A549 (cell line): ENCODE results near the gene MVB12B. TPM values are rescaled to one million over a fixed set of nuclear protein-coding genes. Genes with fewer than 3 reads are reported as not detected.

Experiments used
- ATAC-seq, 2 experiments: fragments of 200-7000 bp in 1 of 2; fragments of >200 bp in 1 of 2; cut with Nextera tagmentation in 1 of 2; cut with Tn5 transposase in 1 of 2; 3 replicates each; pipeline versions ENCODE4 v1.8.0 to v1.9.1; 2018 to 2020; ENCODE audit warnings: mild to moderate bottlenecking in 1 of 2, moderate library complexity in 1 of 2
- CTCF ChIA-PET: fragments of 300-600 bp; sonication (Branson Sonifier 250); formaldehyde crosslinking; extraction: SDS; loops from one replicate; lab custom pipeline; 2021; ENCODE audit warnings: antibody characterized with exemption, inconsistent platforms; lab: Yijun Ruan, JAX
- POLR2A ChIA-PET: fragments of 350-600 bp; formaldehyde crosslinking; extraction: SDS; loops from one replicate; lab custom pipeline; 2021; ENCODE audit warnings: antibody characterized with exemption, inconsistent platforms; lab: Yijun Ruan, JAX
- DNase-seq, 2 experiments: peaks; one replicate each; pipeline versions ENCODE4 v3.0.0 to v3.0.0-alpha.2; 2011 to 2016; ENCODE audit warnings: low read depth in 1 of 2, low spot score in 1 of 2
- FAIRE-seq: peaks from 2 replicates; lab custom pipeline; 2011; peaks lifted over from hg19 to GRCh38; lab: Jason Lieb, UNC
- H3K27ac ChIP-seq, 2 experiments: fragments of >200 bp; sonication (Bioruptor Twin); formaldehyde crosslinking; 3 replicates each; pipeline ENCODE4 v1.5.1; 2016 to 2017
- H3K4me1 ChIP-seq: fragments of >200 bp; sonication (Bioruptor Twin); formaldehyde crosslinking; 3 replicates; pipeline ENCODE4 v1.6.1; 2016
- H3K4me2 ChIP-seq: fragments of >200 bp; sonication (Bioruptor Twin); formaldehyde crosslinking; 3 replicates; pipeline ENCODE4 v1.6.1; 2016
- H3K4me3 ChIP-seq: fragments of >200 bp; sonication (Bioruptor Twin); formaldehyde crosslinking; 3 replicates; pipeline ENCODE4 v1.5.1; 2016
- H3K9me3 ChIP-seq: fragments of >200 bp; sonication (Bioruptor Twin); formaldehyde crosslinking; 3 replicates; pipeline ENCODE4 v1.6.1; 2016
- CHD2 ChIP-seq: fragments of 150-350 bp; IDR thresholded peaks from 2 replicates; pipeline ENCODE4 v1.6.1; 2014; ENCODE audit warnings: low read length; ENCODE audit not compliant: partially characterized antibody
- CHD4 ChIP-seq: fragments of 200-600 bp; sonication (generic); IDR thresholded peaks from 2 replicates; pipeline ENCODE4 v1.6.1; 2016; ENCODE audit warnings: antibody characterized with exemption, mild to moderate bottlenecking, borderline replicate concordance
- EHMT2 ChIP-seq: fragments of 200-600 bp; sonication (generic); IDR thresholded peaks from 2 replicates; pipeline ENCODE4 v1.6.1; 2016; ENCODE audit warnings: antibody characterized with exemption, low read depth, mild to moderate bottlenecking, moderate library complexity
- FOSL2 ChIP-seq, 2 experiments: fragments of 450-650 bp in 1 of 2; fragments of >200 bp in 1 of 2; sonication (Bioruptor Twin) in 1 of 2; formaldehyde crosslinking; IDR thresholded peaks; 2 replicates each; pipeline versions ENCODE4 v1.5.0 to v1.6.1; 2016 to 2020; ENCODE audit warnings: mild to moderate bottlenecking in 1 of 2, moderate library complexity in 1 of 2
- GATA3 ChIP-seq: IDR thresholded peaks from 2 replicates; pipeline ENCODE4 v1.6.1; 2012; ENCODE audit warnings: borderline replicate concordance
- HES2 ChIP-seq: fragments of >200 bp; sonication (Bioruptor Twin); formaldehyde crosslinking; IDR thresholded peaks from 2 replicates; pipeline ENCODE4 v1.6.1; 2016
- HOXA7 ChIP-seq: fragments of 250-450 bp; sonication (Bioruptor Pico); IDR thresholded peaks from 2 replicates; pipeline ENCODE4 v1.5.0; 2020; ENCODE audit warnings: mild to moderate bottlenecking, moderate library complexity
- HOXB5 ChIP-seq: fragments of 250-450 bp; sonication (Bioruptor Pico); IDR thresholded peaks from 2 replicates; pipeline ENCODE4 v1.5.0; 2020; ENCODE audit warnings: mild to moderate bottlenecking, moderate library complexity
- MAFK ChIP-seq: fragments of 450-650 bp; IDR thresholded peaks from 2 replicates; pipeline ENCODE4 v1.6.1; 2014; ENCODE audit not compliant: partially characterized antibody
- MAX ChIP-seq: IDR thresholded peaks from 2 replicates; pipeline ENCODE4 v1.6.1; 2012
- PHF8 ChIP-seq: fragments of 200-600 bp; sonication (generic); IDR thresholded peaks from 2 replicates; pipeline ENCODE4 v1.6.1; 2016; ENCODE audit warnings: low read depth, mild to moderate bottlenecking, antibody characterized with exemption, moderate library complexity, borderline replicate concordance
- POLR2A ChIP-seq: IDR thresholded peaks from 2 replicates; pipeline ENCODE4 v1.6.1; 2012; ENCODE audit warnings: mild to moderate bottlenecking, low read length
- REST ChIP-seq: fragments of 200-600 bp; sonication (generic); IDR thresholded peaks from 2 replicates; pipeline ENCODE4 v1.6.1; 2016; ENCODE audit warnings: antibody characterized with exemption, mild to moderate bottlenecking, moderate library complexity
- TFCP2L1 ChIP-seq: fragments of 250-450 bp; sonication (Bioruptor Pico); IDR thresholded peaks from 2 replicates; pipeline ENCODE4 v1.5.0; 2021; ENCODE audit warnings: mild to moderate bottlenecking
- USF2 ChIP-seq: fragments of 450-650 bp; IDR thresholded peaks from 2 replicates; pipeline ENCODE4 v1.6.1; 2014; ENCODE audit warnings: antibody characterized with exemption
- ZC3H11A ChIP-seq: fragments of 450-650 bp; IDR thresholded peaks from 2 replicates; pipeline ENCODE4 v1.6.1; 2014; ENCODE audit warnings: antibody characterized with exemption, mild to moderate bottlenecking
- WGBS: methylation state at CpG from one replicate; pipeline ENCODE4 v1.1.6; 2017; ENCODE audit errors: missing lambda C conversion rate; 5-methylcytosine and 5-hydroxymethylcytosine counted together
- polyA plus RNA-seq, 4 experiments: library from polyadenylated mRNA; depleted of rRNA in 3 of 4; stranded (reverse); fragments of >200 nt; fragmentation: RNase III in 1 of 4; extraction: RNeasy Plus Mini Kit Qiagen cat#74134 plus additional on column Dnase treatment in 1 of 4; gene quantifications; 2 replicates in 3 of 4; 3 replicates in 1 of 4; pipeline ENCODE4 v1.2.3, GENCODE V29; 2011 to 2017
- TF ChIP-seq, protein P1 (sequence below): fragments of 150-350 bp; IDR thresholded peaks from 2 replicates; pipeline ENCODE4 v1.6.1; 2014; ENCODE audit warnings: low read depth, mild to moderate bottlenecking, low read length

MVB12B gene
- polyA plus RNA-seq, 2 of the 4 experiments (the other 2 are of a cell fraction) = 4.6 to 5.9 TPM

GRCh38 chr9:126494746-126495145 lies 168.1 kb downstream of the MVB12B start:
- no peaks in the 10 kb centered on the region for H3K9me3 ChIP-seq
- H3K27ac ChIP-seq = no peak overlapping the region
- ChIA-PET CTCF (interaction anchor here (1.0 to 6.6 kb wide), 4 partner anchors 96 to 1086 kb away, joined by 3 to 62 read pairs (median 5); no protein-coding TSS in a partner anchor), POLR2A (no interaction called here)
- no peak for TF ChIP-seq MAX
- no peak for TF ChIP-seq REST
- peak; percentile 37 for TF ChIP-seq MAFK
- no peak for TF ChIP-seq GATA3
- peaks cover 2% of the 10 kb centered on the region for H3K4me1 ChIP-seq
- 40% methylated on average over 1 of the region's 1 CpG for WGBS
- no peak for ATAC-seq
- no peak for FAIRE-seq
- H3K4me2 ChIP-seq = no peak overlapping the region
- DNase-seq = no peak
- H3K4me3 ChIP-seq = no peak overlapping the region

DNA sequence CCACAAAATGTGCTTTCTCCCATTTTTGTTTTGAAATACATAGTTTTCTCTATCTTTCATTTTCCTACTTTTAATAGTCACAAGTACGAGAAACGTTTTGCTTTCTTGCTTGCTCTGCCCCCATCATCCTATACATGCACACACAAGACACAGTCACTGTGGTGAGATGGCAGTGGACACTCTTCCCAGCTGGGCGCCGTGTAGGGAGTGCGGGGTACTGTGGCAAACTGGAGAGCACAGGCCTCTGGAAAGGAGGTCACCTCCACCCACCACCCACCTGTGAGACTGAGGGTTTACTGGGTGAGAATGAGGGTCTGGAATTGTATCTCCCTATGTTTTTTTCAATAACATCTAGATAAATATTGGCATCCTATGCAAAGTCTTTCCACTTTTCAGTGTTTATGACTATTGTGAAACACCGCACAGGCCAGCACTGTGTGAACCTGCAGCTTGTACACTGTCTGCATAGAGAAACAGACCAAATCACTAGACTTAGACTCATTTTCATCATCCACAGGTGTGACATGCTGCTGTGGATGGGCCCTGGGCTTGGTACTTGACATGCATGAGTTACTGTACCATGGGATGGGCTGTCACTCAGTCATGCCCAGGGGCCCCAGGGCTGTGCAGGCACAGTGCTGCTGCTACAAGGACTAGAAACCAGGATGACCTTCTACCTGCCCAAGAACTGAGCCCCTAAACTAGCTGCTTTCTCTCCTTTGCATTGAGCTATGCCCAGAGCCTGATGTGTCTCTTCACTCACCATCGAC lies 169.0 kb downstream of the MVB12B start:
- ATAC-seq = no peak
- POLR2A ChIA-PET = no interaction called here
- H3K4me2 ChIP-seq = no peak overlapping the region
- TF ChIP-seq ZC3H11A (no peak), FOSL2 (IDR thresholded peaks at IDR 0.05) (no peak), FOSL2 (CRISPR knock-in tag; IDR thresholded peaks at IDR 0.05) (no peak), CHD2 (no peak), PHF8 (no peak)
- FAIRE-seq = no peak
- H3K9me3 ChIP-seq = no peaks in the 10 kb centered on the region
- no peak for DNase-seq
- H3K27ac ChIP-seq = no peak overlapping the region
- WGBS = 70% methylated on average over 7 of the region's 7 CpGs
- CTCF ChIA-PET = interaction anchor here (1.0 to 10.2 kb wide), 5 partner anchors 17 to 1087 kb away, joined by 3 to 225 read pairs (median 6); no protein-coding TSS in a partner anchor
- peaks cover 10% of the 10 kb centered on the region for H3K4me1 ChIP-seq
- no peak overlapping the region for H3K4me3 ChIP-seq

DNA sequence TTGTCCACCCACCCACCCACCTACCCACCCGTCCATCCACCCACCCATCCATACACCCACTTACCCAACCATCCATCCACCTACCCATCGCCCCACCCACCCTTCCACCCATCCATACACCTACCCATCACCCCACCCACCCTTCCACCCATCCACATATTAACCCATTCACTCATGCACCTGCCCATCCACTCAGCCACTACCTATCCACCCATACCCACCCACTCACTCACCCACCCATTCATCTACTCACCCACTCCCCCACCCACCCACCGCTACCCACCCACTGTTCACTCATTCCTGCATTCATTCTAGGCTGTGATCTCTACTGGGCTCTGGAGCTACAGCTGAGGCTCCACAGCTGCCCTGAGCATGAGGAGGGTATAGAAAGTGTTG lies 169.6 kb downstream of the MVB12B start:
- ChIA-PET POLR2A (no interaction called here), CTCF (interaction anchor here (1.1 to 10.2 kb wide), 4 partner anchors 9 to 194 kb away, joined by 3 to 225 read pairs (median 92); no protein-coding TSS in a partner anchor)
- Histone ChIP-seq H3K4me3 (no peak overlapping the region), H3K27ac (no peak overlapping the region), H3K9me3 (no peaks in the 10 kb centered on the region), H3K4me1 (peaks cover 12% of the 10 kb centered on the region), H3K4me2 (no peak overlapping the region)
- ATAC-seq (no peak), DNase-seq (no peak), FAIRE-seq (no peak)
- no CpG with 5 or more reads among the region's 3 CpGs for WGBS
- TF ChIP-seq HES2 (no peak), HOXA7 (CRISPR knock-in tag) (no peak), USF2 (no peak), CHD4 (no peak), MAFK (no peak), MAX (no peak), TFCP2L1 (CRISPR knock-in tag) (no peak), EHMT2 (no peak), HOXB5 (CRISPR knock-in tag) (no peak), POLR2A (no peak)
- TF ChIP-seq, protein P1, sequence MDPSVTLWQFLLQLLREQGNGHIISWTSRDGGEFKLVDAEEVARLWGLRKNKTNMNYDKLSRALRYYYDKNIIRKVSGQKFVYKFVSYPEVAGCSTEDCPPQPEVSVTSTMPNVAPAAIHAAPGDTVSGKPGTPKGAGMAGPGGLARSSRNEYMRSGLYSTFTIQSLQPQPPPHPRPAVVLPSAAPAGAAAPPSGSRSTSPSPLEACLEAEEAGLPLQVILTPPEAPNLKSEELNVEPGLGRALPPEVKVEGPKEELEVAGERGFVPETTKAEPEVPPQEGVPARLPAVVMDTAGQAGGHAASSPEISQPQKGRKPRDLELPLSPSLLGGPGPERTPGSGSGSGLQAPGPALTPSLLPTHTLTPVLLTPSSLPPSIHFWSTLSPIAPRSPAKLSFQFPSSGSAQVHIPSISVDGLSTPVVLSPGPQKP = no peak
